H7 (cell line): ENCODE measurements around the gene PI4K2A. TPM values are rescaled to one million over a fixed set of nuclear protein-coding genes. Genes with fewer than 3 reads are reported as not detected.
"Not testable (repeated sequence)": the region's sequence is repeated elsewhere in the genome, so short reads cannot be mapped to it uniquely, and the experiment has no call there.

Experiments used
- DNase-seq: peaks from one replicate; pipeline ENCODE4 v3.0.0; 2012
- H3K27me3 ChIP-seq: 2 replicates; pipeline ENCODE4 v1.6.0; 2011; ENCODE audit warnings: mild to moderate bottlenecking, low read length; ENCODE audit not compliant: control insufficient read depth, insufficient read depth
- H3K36me3 ChIP-seq: replicated peaks from 2 replicates; pipeline ENCODE4 v1.5.1; 2011; ENCODE audit warnings: low read length; ENCODE audit not compliant: control insufficient read depth, insufficient read depth
- H3K4me3 ChIP-seq: 2 replicates; pipeline ENCODE4 v1.5.1; 2011; ENCODE audit warnings: low read depth, mild to moderate bottlenecking, control low read depth, low read length, moderate library complexity; ENCODE audit not compliant: insufficient read depth
- total RNA-seq: library from RNA; depleted of rRNA; stranded (reverse); fragments of >200 nt; shearing (Covaris generic); gene quantifications from 2 replicates; pipeline ENCODE4 v1.2.3, GENCODE V29; 2014

Gene PI4K2A
- total RNA-seq, 1 experiment from 2014 or later, result 19.6 TPM

DNA sequence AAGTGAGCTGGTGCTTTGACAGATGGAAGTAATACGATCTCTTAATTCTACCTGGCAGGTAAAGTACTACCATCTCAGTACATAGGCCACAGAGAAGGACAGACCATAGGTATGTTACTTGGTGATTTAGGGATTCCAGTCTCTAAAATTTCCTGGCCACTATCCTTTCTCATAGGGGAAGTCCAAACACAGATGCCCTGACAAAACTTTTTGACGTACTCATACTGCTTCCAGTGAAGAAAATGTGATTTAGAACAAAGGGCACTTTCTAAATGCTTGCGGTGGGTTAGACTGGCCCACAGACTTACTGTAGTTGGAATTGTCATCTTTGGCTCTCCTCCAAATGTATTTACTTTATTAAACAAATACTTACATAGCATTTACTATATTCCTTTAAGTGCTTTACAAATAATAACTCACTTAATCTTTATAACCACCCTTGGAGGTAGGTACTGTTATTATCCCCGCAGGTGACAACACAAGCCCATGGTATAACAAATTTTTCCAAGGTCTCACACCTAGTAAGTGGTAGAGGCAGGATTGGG, 3.0 kb downstream of the PI4K2A start:
- peaks cover 7% of the 10 kb centered on the region for H3K36me3 ChIP-seq
- H3K4me3 ChIP-seq, result no peak overlapping the region
- H3K27me3 ChIP-seq, result no peaks in the 10 kb centered on the region
- no peak for DNase-seq

DNA sequence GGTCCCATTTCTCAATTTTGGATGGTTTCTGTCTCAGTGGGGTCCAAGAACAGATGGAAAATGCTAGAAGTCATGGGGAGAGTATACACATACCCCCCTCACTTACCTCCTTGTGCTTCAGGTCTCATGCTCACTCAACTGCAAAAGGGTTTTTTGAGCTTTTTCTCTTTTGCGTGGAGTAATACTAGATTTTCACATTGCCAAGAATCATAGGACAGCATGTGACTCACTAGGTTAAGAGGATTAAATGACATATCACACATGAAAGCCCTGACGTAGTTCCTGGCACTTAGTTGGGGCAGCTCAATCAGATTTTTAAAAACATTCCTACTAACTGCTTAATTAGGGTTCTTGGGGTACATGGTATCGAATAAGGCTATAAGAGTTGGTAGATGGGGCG, 4.5 kb downstream of the PI4K2A start:
- Histone ChIP-seq H3K27me3 (no peaks in the 10 kb centered on the region), H3K36me3 (peaks cover 7% of the 10 kb centered on the region), H3K4me3 (no peak overlapping the region)
- DNase-seq, result no peak

DNA sequence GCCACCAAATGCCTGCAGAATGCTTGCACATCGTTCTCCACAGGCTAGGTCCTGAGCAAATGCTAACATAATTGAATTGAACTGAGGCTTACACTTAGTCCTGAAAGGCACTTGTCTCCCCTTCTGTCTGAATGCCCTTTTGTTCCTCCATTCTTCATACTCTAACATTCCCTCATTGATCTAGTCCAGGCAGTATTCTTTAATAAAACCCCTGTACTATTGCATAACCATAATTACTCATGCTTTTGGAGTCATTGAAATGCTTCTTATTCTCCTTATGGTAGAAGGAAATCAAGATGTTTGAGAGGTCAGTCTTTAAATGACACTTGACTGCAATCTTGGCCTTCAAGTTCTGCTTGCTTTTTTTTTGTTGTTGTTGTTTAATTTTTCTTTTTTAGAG, 7.1 kb downstream of the PI4K2A start:
- Histone ChIP-seq H3K4me3 (no peak overlapping the region), H3K36me3 (peaks cover 20% of the 10 kb centered on the region), H3K27me3 (no peaks in the 10 kb centered on the region)
- DNase-seq, result no peak

DNA sequence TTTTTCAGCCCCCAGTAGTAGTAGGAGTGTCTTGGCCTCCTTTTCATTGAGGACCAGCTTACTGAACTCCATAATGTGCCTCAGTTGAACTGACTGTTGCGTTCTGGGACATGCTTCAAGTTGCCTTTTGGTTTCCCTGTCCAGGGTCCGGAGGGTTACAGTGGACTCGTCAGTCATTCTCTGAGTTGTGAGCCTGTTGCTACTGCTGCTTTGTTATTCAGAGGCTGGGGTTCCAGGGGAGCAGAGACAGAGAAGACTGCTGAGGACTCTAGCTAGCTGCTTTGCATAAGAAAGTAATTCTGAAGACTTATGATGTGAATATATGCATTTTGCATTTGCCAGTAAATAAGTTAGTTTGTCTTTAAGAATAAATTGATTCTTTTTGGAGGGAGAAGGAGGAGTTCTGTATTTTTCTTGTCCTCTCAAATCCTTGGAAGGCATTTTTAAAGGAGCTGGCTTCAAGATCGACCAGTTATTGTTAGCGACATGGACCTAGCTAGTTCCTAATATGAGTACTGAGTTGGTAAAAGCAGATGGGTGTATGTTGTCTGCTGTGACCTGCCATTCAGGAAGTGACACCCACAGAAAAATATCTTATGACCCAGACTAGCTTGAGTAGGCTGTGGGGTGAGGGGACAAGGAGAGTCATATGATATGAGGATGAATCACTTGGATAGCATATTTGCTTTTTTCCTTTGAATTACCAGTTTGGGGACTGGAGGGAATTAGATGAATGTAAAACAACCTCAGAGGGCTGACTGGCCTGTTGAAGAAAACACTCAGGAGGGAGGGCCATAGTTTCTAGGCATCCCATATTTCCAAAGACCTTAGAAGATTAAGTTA, 8.3 kb downstream of the PI4K2A start:
- Histone ChIP-seq H3K4me3 (no peak overlapping the region), H3K27me3 (no peaks in the 10 kb centered on the region), H3K36me3 (peaks cover 22% of the 10 kb centered on the region)
- peak; percentile 60 for DNase-seq

DNA sequence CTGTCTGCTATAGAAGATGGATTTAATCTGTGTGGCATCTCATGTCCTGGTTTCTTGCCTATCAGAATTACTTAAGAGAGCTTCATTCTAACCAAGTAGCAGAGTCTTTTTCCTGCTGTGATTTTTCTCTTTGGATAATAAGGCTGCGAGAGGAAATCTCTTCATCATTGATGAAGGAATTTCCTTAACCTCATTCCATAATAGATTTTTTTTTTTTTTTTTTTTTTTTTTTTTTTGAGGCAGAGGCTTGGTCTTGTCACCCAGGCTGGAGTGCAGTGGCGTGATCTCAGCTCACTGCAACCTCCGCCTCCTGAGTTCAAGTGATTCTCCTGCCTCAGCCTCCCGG, 8.9 kb downstream of the PI4K2A start:
- DNase-seq, H3K27me3 ChIP-seq, H3K4me3 ChIP-seq: not testable (repeated sequence)
- H3K36me3 ChIP-seq, result peaks cover 22% of the 10 kb centered on the region

DNA sequence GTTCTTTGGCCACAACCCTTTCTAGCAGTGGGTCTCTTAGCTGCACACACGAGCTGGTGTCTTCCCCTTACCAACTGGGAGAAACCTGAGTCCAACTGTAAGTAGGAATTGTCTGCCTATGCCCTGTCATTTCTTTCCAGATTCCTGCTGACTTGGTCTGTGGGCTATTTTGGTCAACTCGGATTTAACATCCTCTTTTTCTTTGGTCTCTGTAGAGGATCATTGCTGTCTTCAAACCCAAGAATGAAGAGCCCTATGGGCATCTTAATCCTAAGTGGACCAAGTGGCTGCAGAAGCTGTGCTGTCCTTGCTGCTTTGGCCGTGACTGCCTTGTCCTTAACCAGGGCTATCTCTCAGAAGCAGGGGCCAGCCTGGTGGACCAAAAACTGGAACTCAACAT, 10.3 kb downstream of the PI4K2A start:
- Histone ChIP-seq H3K4me3 (no peak overlapping the region), H3K36me3 (peaks cover 15% of the 10 kb centered on the region)

DNA sequence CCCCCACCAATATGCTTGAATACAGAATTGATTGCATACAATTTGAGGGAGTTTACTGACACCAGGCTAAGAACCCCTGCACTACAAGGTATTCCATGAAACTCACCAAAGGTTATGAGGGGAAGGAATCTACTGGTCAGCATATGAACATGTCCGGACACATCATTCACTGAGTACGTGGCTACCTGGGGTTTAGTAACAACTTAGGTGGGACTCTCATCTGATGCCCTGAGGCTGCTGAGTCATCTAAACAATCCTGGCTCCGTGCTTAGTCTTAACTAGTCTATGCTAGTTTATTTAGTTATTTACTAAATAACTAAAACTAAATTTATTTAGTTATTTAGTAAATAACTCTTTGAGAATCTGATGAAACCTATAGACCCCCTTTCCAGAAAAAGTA, 11.3 kb downstream of the PI4K2A start:
- H3K27me3 ChIP-seq, result no peaks in the 10 kb centered on the region
- peaks cover 20% of the 10 kb centered on the region for H3K36me3 ChIP-seq
- DNase-seq, result no peak
- no peak overlapping the region for H3K4me3 ChIP-seq

More for the DNA sequence above, 10.3 kb downstream of the PI4K2A start:
- H3K27me3 ChIP-seq, result no peaks in the 10 kb centered on the region
- DNase-seq, result no peak

DNA sequence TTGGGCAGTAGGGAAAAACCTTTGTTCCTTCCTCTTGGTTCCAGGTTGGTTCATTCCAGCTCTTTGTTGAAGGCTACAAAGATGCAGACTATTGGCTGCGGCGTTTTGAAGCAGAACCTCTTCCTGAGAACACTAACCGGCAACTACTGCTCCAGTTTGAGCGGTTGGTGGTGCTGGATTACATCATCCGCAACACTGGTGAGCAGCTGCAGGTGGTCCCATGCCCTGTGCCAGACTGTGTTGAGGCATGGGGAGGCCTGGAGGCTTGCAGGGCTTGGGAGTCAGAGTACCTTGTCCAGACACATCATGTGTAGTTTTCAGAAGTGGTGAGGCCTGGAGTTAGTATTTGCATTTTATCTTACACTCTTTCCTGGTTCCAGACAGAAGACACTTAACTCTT, 16.3 kb downstream of the PI4K2A start:
- no peaks in the 10 kb centered on the region for H3K27me3 ChIP-seq
- DNase-seq, result no peak
- peaks cover 11% of the 10 kb centered on the region for H3K36me3 ChIP-seq

DNA sequence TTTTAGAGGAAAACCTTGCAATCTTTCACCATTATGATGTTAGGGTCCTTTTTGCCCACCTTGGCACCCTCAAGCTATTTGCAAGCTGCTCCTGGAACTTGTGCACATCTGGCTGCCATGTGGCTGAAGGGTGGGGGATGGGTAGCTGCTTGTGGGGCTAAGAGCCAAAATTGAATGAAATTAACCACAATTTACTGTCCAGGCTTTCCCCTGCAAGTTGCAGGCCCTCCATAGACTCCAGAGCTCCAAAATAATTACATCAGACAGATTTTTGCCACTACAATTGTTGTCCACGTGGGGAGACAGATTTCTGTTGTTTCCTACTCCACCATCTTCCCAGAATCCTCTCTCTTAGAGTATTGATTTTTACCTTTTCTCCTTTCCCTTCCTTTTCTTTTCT, 19.1 kb downstream of the PI4K2A start:
- DNase-seq, result no peak
- Histone ChIP-seq H3K4me3 (no peak overlapping the region), H3K27me3 (no peaks in the 10 kb centered on the region), H3K36me3 (peaks cover 12% of the 10 kb centered on the region)

More for the DNA sequence above, 16.3 kb downstream of the PI4K2A start:
- no peak overlapping the region for H3K4me3 ChIP-seq

DNA sequence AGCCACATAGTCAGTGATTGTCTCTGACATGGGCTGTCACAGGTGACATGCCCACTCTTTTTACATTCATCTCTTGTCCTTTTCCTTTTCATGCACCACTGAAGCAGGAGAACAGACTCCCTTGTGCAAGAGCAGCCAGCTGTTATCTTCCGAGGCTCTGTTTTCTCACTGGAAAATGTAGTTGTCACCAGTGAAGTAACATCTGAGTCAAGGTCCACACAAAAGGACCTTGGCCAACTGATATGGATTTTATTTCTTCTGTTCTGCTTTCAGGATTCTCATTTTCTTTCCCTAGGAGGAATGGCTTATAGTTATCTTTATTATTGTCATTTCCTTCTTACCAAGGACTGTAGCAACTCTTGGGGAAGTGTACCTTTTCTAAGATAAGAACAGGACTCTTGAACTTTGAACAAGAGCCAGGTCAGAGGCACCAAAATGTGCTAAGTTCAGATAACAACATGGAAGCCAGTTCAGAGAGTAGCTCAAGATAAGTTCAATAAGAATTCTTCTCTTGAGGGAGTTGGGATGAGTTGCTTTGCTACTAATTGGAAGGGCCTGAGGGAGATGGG, 23.9 kb downstream of the PI4K2A start:
- peaks cover 17% of the 10 kb centered on the region for H3K36me3 ChIP-seq
- no peak for DNase-seq
- H3K4me3 ChIP-seq, result no peak overlapping the region
- no peaks in the 10 kb centered on the region for H3K27me3 ChIP-seq

DNA sequence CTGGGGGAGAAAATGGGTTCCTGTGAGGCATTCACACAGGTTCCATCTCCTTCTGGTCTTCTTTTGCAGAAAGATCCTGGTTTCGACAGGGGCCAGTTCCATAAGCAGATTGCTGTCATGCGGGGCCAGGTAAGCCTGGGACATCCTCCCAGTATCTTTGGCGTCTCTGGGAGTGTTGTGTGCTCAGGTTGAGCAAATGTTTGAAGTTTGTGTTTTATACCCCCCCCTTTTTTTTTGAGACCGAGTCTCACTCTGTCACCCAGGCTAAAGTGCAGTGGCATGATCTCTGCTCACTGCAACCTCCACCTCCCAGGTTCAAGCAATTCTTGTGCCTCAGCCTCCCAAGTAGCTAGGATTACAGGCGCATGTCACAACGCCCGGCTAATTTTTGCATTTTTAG, 26.5 kb downstream of the PI4K2A start:
- Histone ChIP-seq H3K4me3 (no peak overlapping the region), H3K27me3 (no peaks in the 10 kb centered on the region), H3K36me3 (peaks cover 18% of the 10 kb centered on the region)
- no peak for DNase-seq

DNA sequence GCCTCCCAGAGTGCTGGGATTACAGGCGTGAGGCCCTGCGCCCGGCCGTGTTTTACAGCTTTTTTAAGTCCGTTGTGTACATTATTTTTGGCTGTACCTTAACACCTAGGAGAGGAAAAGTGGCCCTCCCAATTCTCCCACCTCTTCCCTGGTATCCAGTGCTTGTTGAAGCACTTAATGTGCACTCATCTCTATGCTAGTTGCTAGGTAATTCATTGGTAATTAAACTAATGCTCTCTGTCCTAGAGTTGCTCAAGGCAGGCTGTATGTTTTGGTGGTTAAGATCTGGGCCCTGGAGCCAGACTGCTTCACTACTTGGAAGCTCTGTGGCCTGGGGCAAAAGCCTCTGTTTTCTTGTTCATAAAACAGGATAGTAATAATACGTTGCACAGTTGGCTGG, 27.0 kb downstream of the PI4K2A start:
- H3K36me3 ChIP-seq, result peaks cover 18% of the 10 kb centered on the region
- no peaks in the 10 kb centered on the region for H3K27me3 ChIP-seq
- DNase-seq, result no peak
- H3K4me3 ChIP-seq, result no peak overlapping the region

DNA sequence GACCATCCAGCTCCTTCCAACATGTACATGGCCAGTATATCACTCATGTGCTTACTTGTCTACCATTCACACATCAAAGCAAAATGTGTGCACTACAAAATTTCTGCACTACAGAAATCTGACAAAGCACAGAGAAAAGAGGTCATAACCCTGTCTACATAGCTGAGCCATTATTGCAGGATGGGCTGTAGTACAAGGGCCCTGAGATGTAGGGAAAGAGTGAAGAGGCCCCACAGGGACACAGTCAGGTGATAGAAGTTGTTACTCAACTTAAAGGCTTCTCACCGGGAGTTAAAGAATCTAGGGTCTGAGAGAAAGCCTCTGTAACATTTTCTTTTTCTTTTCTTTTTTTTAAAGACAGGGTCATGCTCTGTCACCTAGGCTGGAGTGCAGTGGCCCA, 29.1 kb downstream of the PI4K2A start:
- peaks cover 25% of the 10 kb centered on the region for H3K36me3 ChIP-seq

DNA sequence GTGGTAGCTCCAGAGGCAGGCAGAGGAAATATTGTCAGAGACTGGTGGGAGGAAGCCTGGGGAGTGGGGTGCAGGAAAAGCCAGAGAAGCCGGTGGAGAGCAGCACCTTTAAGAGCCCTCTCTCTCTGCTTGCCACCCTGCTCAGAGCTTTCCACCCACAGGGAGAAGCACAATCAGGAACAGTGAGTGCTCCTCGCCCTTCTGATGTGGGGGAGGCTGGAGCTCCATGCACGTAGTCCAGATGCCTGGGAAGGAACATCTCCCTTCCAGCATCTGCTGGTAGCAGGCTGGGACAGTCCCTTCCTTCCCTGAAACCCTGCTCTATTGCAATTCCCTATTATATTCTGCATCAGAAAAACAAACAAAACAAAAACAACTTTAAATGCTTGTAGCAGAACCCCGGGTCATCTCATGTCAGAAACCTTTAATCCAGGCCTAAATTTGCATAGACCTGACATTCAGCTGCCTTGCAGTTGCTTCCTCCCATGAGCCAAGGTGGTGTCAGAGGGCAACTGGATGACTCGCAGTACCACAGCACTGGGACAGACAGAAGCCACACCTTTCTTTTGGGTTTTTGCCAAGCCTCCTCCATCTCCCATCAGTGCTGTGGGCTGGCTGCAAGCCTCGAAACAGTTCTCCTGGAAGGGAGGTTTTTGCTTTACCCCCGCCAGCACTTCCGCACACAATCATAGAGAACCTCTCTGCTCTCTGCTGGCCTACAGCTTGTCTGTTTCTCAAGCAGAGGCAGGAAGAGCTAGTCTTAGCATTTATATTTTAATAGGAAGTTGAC, 33.5 kb downstream of the PI4K2A start:
- peaks cover 19% of the 10 kb centered on the region for H3K36me3 ChIP-seq
- H3K4me3 ChIP-seq, result no peak overlapping the region
- no peak for DNase-seq
- H3K27me3 ChIP-seq, result no peaks in the 10 kb centered on the region

More for the DNA sequence above, 29.1 kb downstream of the PI4K2A start:
- Histone ChIP-seq H3K4me3 (no peak overlapping the region), H3K27me3 (no peaks in the 10 kb centered on the region)
- DNase-seq, result no peak

DNA sequence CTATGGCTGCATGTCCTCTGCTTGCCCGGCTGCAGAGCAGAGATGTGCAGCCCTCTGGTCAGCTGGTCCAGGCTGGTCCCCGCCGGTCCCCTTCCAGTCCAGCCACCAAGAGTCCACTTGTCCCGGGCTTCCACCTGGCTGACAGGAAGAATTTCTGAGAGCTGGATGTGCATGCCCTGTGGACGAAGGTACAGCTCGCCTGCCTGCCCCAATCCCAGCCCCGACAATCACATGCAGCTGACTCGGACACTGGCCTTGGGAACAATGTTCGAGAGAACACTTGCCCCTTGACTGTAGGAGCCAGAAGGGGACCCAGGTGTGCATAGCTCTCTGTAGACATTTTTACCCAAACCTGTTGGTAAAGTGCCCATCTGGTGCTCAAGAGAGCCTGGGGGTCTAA, 34.8 kb downstream of the PI4K2A start:
- no peaks in the 10 kb centered on the region for H3K27me3 ChIP-seq
- peaks cover 17% of the 10 kb centered on the region for H3K36me3 ChIP-seq
- DNase-seq, result no peak

More for the DNA sequence above, 34.8 kb downstream of the PI4K2A start:
- no peak overlapping the region for H3K4me3 ChIP-seq
